ENCODE measurements around the gene CENPT. TPM values are rescaled to one million over a fixed set of nuclear protein-coding genes. Genes with fewer than 3 reads are reported as not detected.
A peak's percentile ranks its signal among the peaks of the same experiment; 100 is the strongest.

Gene CENPT
- total RNA-seq, 1 experiment from 2014 or later, result 33.8 TPM

- ChIA-PET POLR2A (ENCODE audit: unreplicated experiment) (no interaction called here), CTCF (no interaction called here)
- no TSS peak for BruUV-seq (replicated peaks)
- H3K4me3 ChIP-seq, result no peak overlapping the region
- DNase-seq, result no peak
- peaks cover 94% of the 10 kb centered on the region for H4K20me1 ChIP-seq (ENCODE audit: insufficient read depth)
- peaks cover 52% of the 10 kb centered on the region for H3F3A ChIP-seq (ENCODE audit: insufficient read depth, low read depth)
- H3K79me2 ChIP-seq (ENCODE audit: low read depth), result peaks cover 92% of the 10 kb centered on the region
- H3K27me3 ChIP-seq (ENCODE audit: insufficient read depth, low read depth), result no peaks in the 10 kb centered on the region
- no peak overlapping the region for H2AFZ ChIP-seq
- H3K4me1 ChIP-seq (replicated peaks; ENCODE audit: insufficient read depth), result peaks cover 44% of the 10 kb centered on the region
- no peak overlapping the region for H3K4me2 ChIP-seq
- no peaks in the 10 kb centered on the region for H3K9me3 ChIP-seq (ENCODE audit: insufficient read depth, low read depth)
- no peak overlapping the region for H3K27ac ChIP-seq
- H3K9me2 ChIP-seq (ENCODE audit: insufficient read depth), result no peaks in the 10 kb centered on the region
- H3K36me3 ChIP-seq (ENCODE audit: low read depth), result 0 out of 2 replicates have a peak, but pooled peaks cover 7% of the 10 kb centered on the region
- no peak for TF ChIP-seq EZH2 (IDR thresholded peaks at IDR 0.05; ENCODE audit: low read depth)
- TF ChIP-seq, protein P1, sequence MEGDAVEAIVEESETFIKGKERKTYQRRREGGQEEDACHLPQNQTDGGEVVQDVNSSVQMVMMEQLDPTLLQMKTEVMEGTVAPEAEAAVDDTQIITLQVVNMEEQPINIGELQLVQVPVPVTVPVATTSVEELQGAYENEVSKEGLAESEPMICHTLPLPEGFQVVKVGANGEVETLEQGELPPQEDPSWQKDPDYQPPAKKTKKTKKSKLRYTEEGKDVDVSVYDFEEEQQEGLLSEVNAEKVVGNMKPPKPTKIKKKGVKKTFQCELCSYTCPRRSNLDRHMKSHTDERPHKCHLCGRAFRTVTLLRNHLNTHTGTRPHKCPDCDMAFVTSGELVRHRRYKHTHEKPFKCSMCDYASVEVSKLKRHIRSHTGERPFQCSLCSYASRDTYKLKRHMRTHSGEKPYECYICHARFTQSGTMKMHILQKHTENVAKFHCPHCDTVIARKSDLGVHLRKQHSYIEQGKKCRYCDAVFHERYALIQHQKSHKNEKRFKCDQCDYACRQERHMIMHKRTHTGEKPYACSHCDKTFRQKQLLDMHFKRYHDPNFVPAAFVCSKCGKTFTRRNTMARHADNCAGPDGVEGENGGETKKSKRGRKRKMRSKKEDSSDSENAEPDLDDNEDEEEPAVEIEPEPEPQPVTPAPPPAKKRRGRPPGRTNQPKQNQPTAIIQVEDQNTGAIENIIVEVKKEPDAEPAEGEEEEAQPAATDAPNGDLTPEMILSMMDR (conservative IDR thresholded peaks at IDR 0.05), result no peak
- intact Hi-C loops (cut with micrococcal nuclease; ENCODE audit: unreplicated experiment), result loop anchor here (5.0 kb wide), 2 partner anchors 138 to 178 kb away; partner anchors contain the start of gene GFOD2
These were observed 8.3 kb upstream of the CENPT start for GRCh38 chr16:67855789-67856188.

DNA sequence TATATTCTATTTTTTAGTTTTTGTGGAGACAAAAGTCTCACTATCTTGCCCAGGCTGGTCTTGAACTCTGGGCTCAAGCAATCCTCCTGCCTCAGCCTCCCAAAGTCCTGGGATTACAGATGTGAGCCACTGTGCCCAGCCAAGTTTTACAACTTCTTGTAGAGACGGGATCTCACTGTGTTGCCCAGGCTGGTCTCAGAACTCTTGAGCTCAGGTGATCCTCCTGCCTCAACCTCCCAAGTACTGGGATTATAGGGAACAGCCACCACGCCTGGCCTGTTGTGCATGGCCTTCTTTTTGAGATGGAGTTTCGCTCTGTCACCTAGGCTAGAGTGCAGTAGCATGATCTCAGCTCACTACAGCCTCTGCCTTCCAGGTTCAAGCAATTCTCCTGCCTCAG lies 6.2 kb upstream of the CENPT start:
- no peak for DNase-seq
- intact Hi-C loops (cut with micrococcal nuclease; ENCODE audit: unreplicated experiment), result no loop called here
- CTCF ChIA-PET, result no interaction called here
- Histone ChIP-seq H3K9me3 (ENCODE audit: insufficient read depth, low read depth) (no peaks in the 10 kb centered on the region), H3K27me3 (ENCODE audit: insufficient read depth, low read depth) (no peaks in the 10 kb centered on the region), H3K4me3 (no peak overlapping the region), H3K79me2 (ENCODE audit: low read depth) (peaks cover 92% of the 10 kb centered on the region), H3K36me3 (ENCODE audit: low read depth) (no peaks in the 10 kb centered on the region; the same call in 1 of the 2 replicates), H3K4me2 (no peak overlapping the region), H3K9me2 (ENCODE audit: insufficient read depth) (no peaks in the 10 kb centered on the region), H4K20me1 (ENCODE audit: insufficient read depth) (peaks cover 93% of the 10 kb centered on the region), H2AFZ (no peak overlapping the region), H3K4me1 (replicated peaks; ENCODE audit: insufficient read depth) (peaks cover 30% of the 10 kb centered on the region), H3F3A (ENCODE audit: insufficient read depth, low read depth) (peaks cover 39% of the 10 kb centered on the region), H3K27ac (no peak overlapping the region)
- BruUV-seq (replicated peaks), result no TSS peak
- POLR2A ChIA-PET (ENCODE audit: unreplicated experiment), result no interaction called here
- TF ChIP-seq EZH2 (IDR thresholded peaks at IDR 0.05; ENCODE audit: low read depth), result no peak
- TF ChIP-seq, protein P1 (conservative IDR thresholded peaks at IDR 0.05), result no peak

- intact Hi-C loops (cut with micrococcal nuclease; ENCODE audit: unreplicated experiment), result loop anchor here (5.0 kb wide), 1 partner anchor 41 kb away; the partner anchor contains the start of genes RANBP10 and TSNAXIP1
- no peaks in the 10 kb centered on the region for H3K9me2 ChIP-seq (ENCODE audit: insufficient read depth)
- TF ChIP-seq, protein P1 (conservative IDR thresholded peaks at IDR 0.05), result no peak
- no peak for TF ChIP-seq EZH2 (IDR thresholded peaks at IDR 0.05; ENCODE audit: low read depth)
- CTCF ChIA-PET, result interaction anchor here (0.7 kb wide), 1 partner anchor 185 kb away, joined by 4 read pairs; no protein-coding TSS in a partner anchor
- no peak overlapping the region for H2AFZ ChIP-seq
- POLR2A ChIA-PET (ENCODE audit: unreplicated experiment), result no interaction called here
- BruUV-seq (replicated peaks), result no TSS peak
- H3K27me3 ChIP-seq (ENCODE audit: insufficient read depth, low read depth), result no peaks in the 10 kb centered on the region
- peaks cover 53% of the 10 kb centered on the region for H4K20me1 ChIP-seq (ENCODE audit: insufficient read depth)
- peak overlapping the region; percentile 100 for H3K4me3 ChIP-seq
- H3K4me1 ChIP-seq (replicated peaks; ENCODE audit: insufficient read depth), result peaks cover 37% of the 10 kb centered on the region
- no peaks in the 10 kb centered on the region for H3K9me3 ChIP-seq (ENCODE audit: insufficient read depth, low read depth)
- H3K36me3 ChIP-seq (ENCODE audit: low read depth), result no peaks in the 10 kb centered on the region; the same call in 1 of the 2 replicates
- DNase-seq, result no peak
- peak overlapping the region; percentile 70; the same call in 1 of the 2 replicates for H3K27ac ChIP-seq
- H3F3A ChIP-seq (ENCODE audit: insufficient read depth, low read depth), result peaks cover 23% of the 10 kb centered on the region; the same call in 1 of the 2 replicates
- H3K4me2 ChIP-seq, result peak overlapping the region; percentile 93
- H3K79me2 ChIP-seq (ENCODE audit: low read depth), result peaks cover 88% of the 10 kb centered on the region
These were observed 625 bp upstream of the CENPT start for GRCh38 chr16:67848118-67848517.

Data from PC-9 (cell line).